ENCODE results near the gene GNA12.

GNA12 gene

GRCh38 chr7:2838873-2839578, 5.1 kb downstream of the GNA12 start:
- DNase-seq (ENCODE audit: low read depth in 3 of 3, low spot score in 1 of 3) = no peak

- no peak for DNase-seq (ENCODE audit: low read depth in 3 of 3, low spot score in 1 of 3)
Measured at GRCh38 chr7:2838451-2838850, 5.7 kb downstream of the GNA12 start.

DNA sequence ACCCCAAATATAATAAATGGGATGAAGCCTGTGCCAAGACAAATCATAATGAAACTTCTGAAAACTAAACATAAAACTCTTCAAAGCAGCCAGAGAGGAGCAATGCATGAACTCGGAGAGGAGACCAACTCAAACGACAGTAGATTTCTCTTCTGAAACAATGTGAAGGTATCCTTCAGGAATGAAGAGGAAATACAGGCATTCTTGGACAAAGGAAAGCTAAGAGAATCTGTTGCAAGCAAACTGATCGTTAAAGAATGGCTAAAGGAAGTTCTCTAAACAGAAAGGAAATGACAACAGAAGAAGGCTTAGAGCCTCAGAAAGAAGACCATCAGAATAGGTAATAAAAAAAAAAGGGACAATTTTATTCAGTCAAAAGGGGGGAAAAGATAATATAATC, 6.6 kb downstream of the GNA12 start:
- DNase-seq (ENCODE audit: low read depth in 3 of 3, low spot score in 1 of 3) = no peak

- no peak for DNase-seq (ENCODE audit: low read depth in 3 of 3, low spot score in 1 of 3)
Measured at GRCh38 chr7:2834748-2835441, 9.2 kb downstream of the GNA12 start.

DNA sequence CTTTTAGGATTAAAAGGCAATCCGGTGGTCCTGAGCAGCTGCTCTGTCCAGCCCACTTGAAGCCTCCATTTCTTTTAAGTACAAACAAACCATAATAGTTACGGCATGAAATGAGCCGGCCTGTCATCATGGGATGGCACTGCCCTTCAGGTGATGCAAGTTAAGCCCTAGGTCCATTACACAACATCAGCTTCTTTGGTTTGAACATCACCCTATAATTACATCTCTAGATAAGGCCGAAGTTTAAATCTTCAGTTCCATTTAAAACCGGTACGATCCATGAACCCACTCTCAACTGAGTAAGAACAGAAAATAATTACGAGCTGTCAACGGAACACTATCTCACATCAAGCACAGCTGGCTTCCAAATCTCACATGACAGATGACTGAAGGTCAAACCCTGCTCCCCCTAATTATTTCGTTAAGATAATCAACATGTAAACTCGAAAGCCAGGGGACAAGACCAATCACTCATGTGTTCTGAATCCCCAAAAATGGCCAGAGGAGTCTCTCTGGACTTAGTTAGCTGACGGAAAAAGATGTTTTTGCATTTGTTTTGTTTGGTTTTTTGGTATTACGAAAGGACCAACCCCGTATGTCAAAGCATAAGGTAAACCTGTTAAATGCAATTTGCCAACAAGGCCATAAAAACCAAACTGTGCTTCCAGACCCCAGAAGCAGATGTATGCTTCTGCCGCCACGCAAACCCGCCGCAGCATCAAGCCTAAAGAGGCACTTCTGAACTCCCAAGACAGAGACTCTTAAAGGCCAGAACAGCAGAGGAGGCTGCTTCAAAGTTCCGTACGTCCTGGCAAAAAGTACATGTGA, 10.8 kb downstream of the GNA12 start:
- no peak for DNase-seq (ENCODE audit: low read depth in 3 of 3, low spot score in 1 of 3)

GRCh38 chr7:2832461-2832860, 11.6 kb downstream of the GNA12 start:
- DNase-seq (ENCODE audit: low read depth in 3 of 3, low spot score in 1 of 3) = no peak

GRCh38 chr7:2830609-2831376, 13.3 kb downstream of the GNA12 start:
- no peak for DNase-seq (ENCODE audit: low read depth in 3 of 3, low spot score in 1 of 3)

DNA sequence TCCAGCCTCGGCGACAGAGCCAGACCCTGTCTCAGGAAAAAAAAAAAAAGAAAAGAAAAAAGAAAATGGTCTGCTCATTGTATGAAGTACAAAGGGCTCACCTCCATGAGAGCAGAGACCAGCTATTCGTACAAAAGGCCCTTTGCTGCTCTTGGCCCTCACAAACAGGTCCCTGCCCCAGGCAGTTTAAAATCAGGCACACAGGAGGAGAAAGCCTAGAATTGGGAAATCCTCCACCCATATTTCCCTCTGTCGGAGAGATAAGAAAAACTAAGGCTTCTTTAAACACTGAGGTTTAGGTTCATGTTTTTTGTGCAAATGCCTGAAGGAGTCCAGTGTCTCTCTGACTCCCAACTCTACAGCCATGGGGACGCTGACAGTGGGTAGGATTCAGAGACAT, 15.1 kb downstream of the GNA12 start:
- no peak for DNase-seq (ENCODE audit: low read depth in 3 of 3, low spot score in 1 of 3)

DNA sequence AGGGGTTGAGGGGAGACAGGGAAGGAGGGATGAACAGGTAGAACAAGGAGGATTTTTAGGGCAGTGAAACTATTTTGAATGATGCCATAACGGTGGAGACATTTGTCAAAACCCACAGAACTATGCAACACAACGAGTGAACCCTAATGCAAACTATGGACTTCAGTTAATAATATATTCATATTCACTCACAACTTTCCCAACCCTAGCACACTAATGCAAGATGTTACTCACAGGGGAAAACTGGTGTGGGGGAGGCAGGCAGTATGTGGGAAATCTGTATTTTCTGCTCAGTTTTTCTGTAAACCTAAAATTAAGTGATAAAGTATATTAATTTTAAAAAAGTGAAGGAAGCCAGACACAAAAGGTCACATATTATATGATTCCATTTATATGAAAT, 17.3 kb downstream of the GNA12 start:
- no peak for DNase-seq (ENCODE audit: low read depth in 3 of 3, low spot score in 1 of 3)

DNA sequence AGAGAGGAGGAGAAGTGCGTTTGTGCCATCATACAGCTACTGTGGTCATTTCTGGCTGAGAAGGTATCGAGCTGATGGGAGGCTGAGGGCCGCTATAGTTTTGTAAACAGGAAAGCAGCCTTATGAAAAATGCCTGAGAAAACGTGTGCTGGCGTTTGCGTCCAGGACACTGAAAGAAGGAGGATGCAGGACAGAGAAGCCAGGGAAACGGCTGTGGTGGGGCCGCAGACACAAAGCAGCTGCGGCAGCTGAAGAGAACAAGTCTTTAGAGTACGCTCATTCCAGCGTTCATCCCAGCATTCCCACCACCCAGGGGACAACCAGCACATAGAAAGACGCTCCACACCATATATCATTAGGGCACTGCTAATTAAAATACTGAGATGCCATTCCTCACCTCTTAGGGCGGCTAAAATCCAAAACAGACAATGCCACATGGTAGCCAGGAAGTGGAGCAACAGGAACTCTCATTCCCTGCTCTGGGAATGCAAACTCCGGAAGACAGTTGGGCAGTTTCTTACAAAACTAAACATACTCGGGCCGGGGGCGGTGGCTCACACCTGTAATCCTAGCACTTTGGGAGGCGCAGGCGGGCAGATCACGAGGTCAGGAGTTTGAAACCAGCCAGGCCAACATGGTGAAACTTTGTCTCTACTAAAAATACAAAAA, 18.4 kb downstream of the GNA12 start:
- no peak for DNase-seq (ENCODE audit: low read depth in 3 of 3, low spot score in 1 of 3)

DNA sequence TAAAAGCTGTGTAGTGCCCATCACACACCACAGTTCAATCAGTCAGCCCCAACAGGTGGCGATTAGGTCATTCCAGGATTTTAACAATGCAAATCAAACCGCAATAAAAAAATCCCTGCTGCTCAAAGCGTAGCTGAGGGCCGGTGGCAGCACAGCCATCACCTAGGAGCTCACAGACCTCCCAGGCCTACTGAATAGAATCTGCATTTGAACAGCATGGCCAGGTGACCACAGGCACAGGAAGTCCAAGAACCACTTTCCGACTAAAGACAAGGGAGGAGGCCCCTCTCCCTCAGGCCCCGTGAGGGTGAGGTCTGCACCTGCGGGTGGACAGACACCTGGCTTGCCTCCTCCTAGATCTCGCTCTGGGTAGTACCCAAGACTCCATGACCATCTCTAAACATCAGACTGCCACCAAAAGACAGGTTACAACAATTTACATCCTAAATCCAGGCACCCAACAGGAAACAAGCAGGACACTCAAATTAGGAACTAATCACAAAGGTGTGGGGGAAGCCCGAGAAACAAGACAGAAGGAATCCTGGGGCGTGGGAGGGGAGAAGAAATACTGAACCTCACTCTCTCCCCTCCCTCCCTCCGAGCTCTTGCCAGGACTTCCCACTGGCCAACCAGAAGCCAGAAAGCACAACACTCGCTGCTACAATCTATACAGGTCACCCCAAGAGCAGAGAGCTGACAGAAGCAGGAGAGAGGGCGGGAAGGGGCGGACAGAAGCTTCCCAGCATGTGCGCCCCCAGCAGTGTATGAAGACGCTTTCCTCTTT, 19.2 kb downstream of the GNA12 start:
- no peak for DNase-seq (ENCODE audit: low read depth in 3 of 3, low spot score in 1 of 3)

DNA sequence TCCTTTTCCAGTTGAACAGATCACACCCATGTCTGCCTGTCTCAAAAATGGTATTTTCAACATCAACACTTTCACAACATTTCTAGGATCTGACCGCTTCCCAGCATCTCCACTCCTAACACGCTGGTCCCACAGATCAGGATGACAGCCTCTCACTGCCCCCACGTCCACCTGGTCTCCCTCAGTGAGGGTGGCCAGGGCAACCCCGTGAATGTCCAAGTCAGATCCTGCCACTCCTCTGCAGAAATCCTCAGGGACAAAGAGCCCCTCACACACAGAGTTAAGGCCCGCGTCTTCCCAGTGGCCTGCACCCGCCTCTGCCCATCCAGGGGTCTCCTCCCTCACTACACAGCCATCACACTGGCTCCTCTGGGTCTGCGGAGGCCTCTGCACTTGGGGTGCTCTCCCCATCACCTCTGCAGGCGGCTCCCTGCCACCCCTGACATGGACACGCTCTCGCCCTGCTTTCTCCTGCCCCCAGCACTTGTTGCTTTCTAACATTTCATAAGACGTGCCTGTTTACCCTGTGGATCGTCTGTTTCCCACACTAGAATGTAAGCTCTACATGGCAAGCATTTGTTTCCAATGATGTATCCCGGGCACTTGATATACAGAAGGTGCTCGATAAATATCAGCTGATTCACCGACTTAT, 20.0 kb downstream of the GNA12 start:
- DNase-seq (ENCODE audit: low read depth in 3 of 3, low spot score in 1 of 3) = no peak

- DNase-seq (ENCODE audit: low read depth in 3 of 3, low spot score in 1 of 3) = no peak
Measured at GRCh38 chr7:2823130-2823529, 21.0 kb downstream of the GNA12 start.

DNA sequence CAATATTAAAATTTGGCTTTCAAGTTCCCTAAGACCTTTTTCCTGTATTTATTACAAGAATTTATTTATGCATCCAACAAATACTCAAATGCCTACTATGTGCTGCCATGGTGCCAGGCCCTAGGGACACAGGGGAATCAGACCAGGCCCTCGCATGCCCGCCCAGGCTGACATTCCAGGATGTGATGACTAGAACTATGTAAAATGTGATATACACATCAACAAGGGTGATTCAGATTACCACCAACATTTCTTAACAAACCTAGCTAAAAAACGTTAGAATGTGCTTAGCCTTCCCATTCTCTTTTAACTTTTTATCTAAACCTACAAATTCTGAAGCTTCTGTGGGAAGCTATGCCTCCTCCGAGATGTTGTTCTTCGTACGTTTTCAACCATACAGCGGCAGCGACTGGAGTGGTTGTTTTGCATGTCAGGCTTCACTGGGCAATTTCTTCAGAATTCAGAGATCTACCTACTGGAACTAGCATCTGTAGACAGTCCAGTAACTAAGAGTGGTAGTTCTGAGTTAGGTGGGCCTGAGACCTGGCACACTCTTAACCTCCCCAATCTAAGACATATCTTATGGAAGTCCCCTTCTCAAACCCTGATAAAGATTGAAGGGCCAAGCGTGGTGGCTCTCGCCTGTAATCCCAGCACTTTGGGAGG, 22.1 kb downstream of the GNA12 start:
- DNase-seq (ENCODE audit: low read depth in 3 of 3, low spot score in 1 of 3) = no peak

GRCh38 chr7:2821161-2821841, 22.8 kb downstream of the GNA12 start:
- no peak for DNase-seq (ENCODE audit: low read depth in 3 of 3, low spot score in 1 of 3)

GRCh38 chr7:2820508-2820934, 23.6 kb downstream of the GNA12 start:
- DNase-seq (ENCODE audit: low read depth in 3 of 3, low spot score in 1 of 3) = no peak

GRCh38 chr7:2819954-2820397, 24.1 kb downstream of the GNA12 start:
- DNase-seq (ENCODE audit: low read depth in 3 of 3, low spot score in 1 of 3) = no peak

Measured in stimulated activated CD4-positive, alpha-beta T cell treated with anti-CD3 and anti-CD28 coated beads, TNF-alpha, amount 100 ng/mL, for 1 hour (primary cell).